NCI-H128 (cell line): Measurements from ENCODE around the gene TSPEAR.
"Not testable (repeated sequence)": the region's sequence is repeated elsewhere in the genome, so short reads cannot be mapped to it uniquely, and the experiment has no call there.

ENCODE experiments used
- DNase-seq: peaks from one replicate; lab custom pipeline; 2025; ENCODE audit not compliant: unreplicated experiment; lab: John Stamatoyannopoulos, UW

Gene TSPEAR

GRCh38 chr21:44703731-44704635, 7.4 kb downstream of the TSPEAR start:
- no peak for DNase-seq

- no peak for DNase-seq
Measured at GRCh38 chr21:44702973-44703730, 8.2 kb downstream of the TSPEAR start.

GRCh38 chr21:44702111-44702972, 9.0 kb downstream of the TSPEAR start:
- DNase-seq = no peak

- no peak for DNase-seq
Measured at GRCh38 chr21:44701541-44701940, 9.8 kb downstream of the TSPEAR start.

GRCh38 chr21:44701023-44701400, 10.4 kb downstream of the TSPEAR start:
- no peak for DNase-seq

- no peak for DNase-seq
Measured at GRCh38 chr21:44700101-44701022, 11.0 kb downstream of the TSPEAR start.

- DNase-seq = no peak
Measured at GRCh38 chr21:44699502-44700001, 11.8 kb downstream of the TSPEAR start.

GRCh38 chr21:44697811-44698734, 13.3 kb downstream of the TSPEAR start:
- DNase-seq = no peak

- DNase-seq = not testable (repeated sequence)
Measured at GRCh38 chr21:44697172-44697810, 14.1 kb downstream of the TSPEAR start, which contains the start of gene KRTAP10-12. TSS of gene KRTAP10-12 (plus strand) at chr21:44697172. CDS start at chr21:44697202, 30 bp downstream.

- DNase-seq = no peak
Measured at GRCh38 chr21:44696572-44696971, 14.8 kb downstream of the TSPEAR start.

- no peak for DNase-seq
Measured at GRCh38 chr21:44695641-44696040, 15.7 kb downstream of the TSPEAR start.

GRCh38 chr21:44695184-44695583, 16.2 kb downstream of the TSPEAR start:
- no peak for DNase-seq

- no peak for DNase-seq
Measured at GRCh38 chr21:44694776-44695175, 16.6 kb downstream of the TSPEAR start.

- DNase-seq = no peak
Measured at GRCh38 chr21:44692798-44693512, 18.4 kb downstream of the TSPEAR start.

GRCh38 chr21:44691686-44692085, 19.7 kb downstream of the TSPEAR start:
- no peak for DNase-seq

- DNase-seq = not testable (repeated sequence)
Measured at GRCh38 chr21:44689740-44690139, 21.6 kb downstream of the TSPEAR start.

- DNase-seq = peak; percentile 34
Measured at GRCh38 chr21:44687671-44688070, 23.7 kb downstream of the TSPEAR start.
